Stimulated activated CD4-positive, alpha-beta T cell treated with anti-CD3 and anti-CD28 coated beads, Interleukin-2, amount 100 ng/mL, for 48 hours (primary cell): ENCODE results near the gene FN1.
"Not testable (repeated sequence)": the region's sequence is repeated elsewhere in the genome, so short reads cannot be mapped to it uniquely, and the experiment has no call there.

Experiments
- DNase-seq, 2 donors: peaks; one replicate each; pipeline ENCODE4 v3.0.0-alpha.2; 2020

FN1 gene

GRCh38 chr2:215363461-215364156 lies 72.3 kb downstream of the FN1 start:
- DNase-seq: no peak

- DNase-seq: no peak
Observed at GRCh38 chr2:215363039-215363438, 72.8 kb downstream of the FN1 start.

GRCh38 chr2:215362562-215362904 lies 73.3 kb downstream of the FN1 start:
- DNase-seq: no peak

GRCh38 chr2:215361876-215362561 lies 73.8 kb downstream of the FN1 start:
- no peak for DNase-seq

GRCh38 chr2:215361211-215361875 lies 74.5 kb downstream of the FN1 start:
- no peak for DNase-seq

GRCh38 chr2:215360596-215360995 lies 75.3 kb downstream of the FN1 start:
- DNase-seq: no peak

- DNase-seq: not testable (repeated sequence)
Observed at GRCh38 chr2:215360059-215360458, 75.8 kb downstream of the FN1 start.

- no peak for DNase-seq
Observed at GRCh38 chr2:215359576-215359922, 76.3 kb downstream of the FN1 start.

- no peak for DNase-seq
Observed at GRCh38 chr2:215358891-215359575, 76.8 kb downstream of the FN1 start.

- no peak for DNase-seq
Observed at GRCh38 chr2:215358312-215358845, 77.5 kb downstream of the FN1 start.

GRCh38 chr2:215357660-215358059 lies 78.2 kb downstream of the FN1 start:
- DNase-seq: no peak

- DNase-seq: no peak
Observed at GRCh38 chr2:215356948-215357461, 78.9 kb downstream of the FN1 start.

- DNase-seq: no peak
Observed at GRCh38 chr2:215356334-215356947, 79.4 kb downstream of the FN1 start.

GRCh38 chr2:215355801-215356200 lies 80.1 kb downstream of the FN1 start:
- no peak for DNase-seq

- DNase-seq: no peak
Observed at GRCh38 chr2:215354771-215355695, 80.8 kb downstream of the FN1 start.

GRCh38 chr2:215352602-215353001 lies 83.3 kb downstream of the FN1 start:
- no peak for DNase-seq

- no peak for DNase-seq
Observed at GRCh38 chr2:215347878-215348277, 88.0 kb downstream of the FN1 start.

GRCh38 chr2:215338883-215339679 lies 96.8 kb downstream of the FN1 start:
- DNase-seq: no peak

GRCh38 chr2:215332872-215333595 lies 102.8 kb downstream of the FN1 start:
- DNase-seq: no peak

- no peak for DNase-seq
Observed at GRCh38 chr2:215328066-215328465, 107.8 kb downstream of the FN1 start.
